ENCODE results near the gene APBB3. TPM values are rescaled to one million over a fixed set of nuclear protein-coding genes. Genes with fewer than 3 reads are reported as not detected.

Gene APBB3
- total RNA-seq, 1 experiment from 2014 or later = 11.4 TPM

- ChIA-PET CTCF (no interaction called here), POLR2A (ENCODE audit: unreplicated experiment) (no interaction called here)
- Histone ChIP-seq H3K9me3 (ENCODE audit: low read length) (no peaks in the 10 kb centered on the region), H3K9me2 (replicated peaks; ENCODE audit: low read length) (no peaks in the 10 kb centered on the region), H3K9ac (ENCODE audit: low read length) (no peak overlapping the region), H3K4me1 (ENCODE audit: insufficient read depth, low read length) (peaks cover 12% of the 10 kb centered on the region), H3K79me2 (ENCODE audit: low read length) (peaks cover 27% of the 10 kb centered on the region), H3K27ac (ENCODE audit: low read length) (no peak overlapping the region), H4K20me1 (ENCODE audit: low read length) (no peaks in the 10 kb centered on the region), H3F3A (ENCODE audit: low read length, unreplicated experiment) (no peaks in the 10 kb centered on the region), H2AFZ (ENCODE audit: low read length) (no peak overlapping the region), H3K27me3 (ENCODE audit: low read length) (no peaks in the 10 kb centered on the region), H3K4me3 (ENCODE audit: low read length) (no peak overlapping the region), H3K36me3 (ENCODE audit: low read depth, low read length) (peaks cover 13% of the 10 kb centered on the region; the same call in 1 of the 2 replicates), H3K4me2 (ENCODE audit: low read length) (no peak overlapping the region)
- no peak for ATAC-seq
- DNase-seq = no peak
- no peak for TF ChIP-seq EZH2 (IDR thresholded peaks at IDR 0.05; ENCODE audit: low read length, unreplicated experiment)
- TF ChIP-seq EZH2phosphoT487 (IDR thresholded peaks at IDR 0.05; ENCODE audit: borderline replicate concordance, low read length) = no peak
- TF ChIP-seq CTCF (conservative IDR thresholded peaks at IDR 0.05; ENCODE audit: low read depth, low read length) = no peak
- BruUV-seq (replicated peaks) = no TSS peak
- intact Hi-C loops (cut with micrococcal nuclease) = no loop called here
Measured at GRCh38 chr5:140569197-140569596, 4.8 kb upstream of the APBB3 start.

GRCh38 chr5:140568443-140569063 is 4.2 kb upstream of the APBB3 start:
- no peak overlapping the region for H3K4me2 ChIP-seq (ENCODE audit: low read length)
- H3K27ac ChIP-seq (ENCODE audit: low read length) = no peak overlapping the region
- H3K36me3 ChIP-seq (ENCODE audit: low read depth, low read length) = peaks cover 13% of the 10 kb centered on the region; the same call in 1 of the 2 replicates
- POLR2A ChIA-PET (ENCODE audit: unreplicated experiment) = no interaction called here
- H3K9ac ChIP-seq (ENCODE audit: low read length) = no peak overlapping the region
- no peaks in the 10 kb centered on the region for H3K9me3 ChIP-seq (ENCODE audit: low read length)
- H3K4me3 ChIP-seq (ENCODE audit: low read length) = no peak overlapping the region
- DNase-seq (no peak), ATAC-seq (no peak)
- H4K20me1 ChIP-seq (ENCODE audit: low read length) = no peaks in the 10 kb centered on the region
- H3K4me1 ChIP-seq (ENCODE audit: insufficient read depth, low read length) = peaks cover 15% of the 10 kb centered on the region
- CTCF ChIA-PET = no interaction called here
- peaks cover 31% of the 10 kb centered on the region for H3K79me2 ChIP-seq (ENCODE audit: low read length)
- H3F3A ChIP-seq (ENCODE audit: low read length, unreplicated experiment) = no peaks in the 10 kb centered on the region
- no peak overlapping the region for H2AFZ ChIP-seq (ENCODE audit: low read length)
- no peaks in the 10 kb centered on the region for H3K27me3 ChIP-seq (ENCODE audit: low read length)
- H3K9me2 ChIP-seq (replicated peaks; ENCODE audit: low read length) = no peaks in the 10 kb centered on the region
- no TSS peak for BruUV-seq (replicated peaks)
- TF ChIP-seq CTCF (conservative IDR thresholded peaks at IDR 0.05; ENCODE audit: low read depth, low read length) = no peak
- TF ChIP-seq EZH2phosphoT487 (IDR thresholded peaks at IDR 0.05; ENCODE audit: borderline replicate concordance, low read length) = no peak
- no peak for TF ChIP-seq EZH2 (IDR thresholded peaks at IDR 0.05; ENCODE audit: low read length, unreplicated experiment)
- intact Hi-C loops (cut with micrococcal nuclease) = no loop called here

GRCh38 chr5:140567871-140568270 is 3.5 kb upstream of the APBB3 start:
- Histone ChIP-seq H2AFZ (ENCODE audit: low read length) (no peak overlapping the region), H3K4me1 (ENCODE audit: insufficient read depth, low read length) (peaks cover 21% of the 10 kb centered on the region), H3K79me2 (ENCODE audit: low read length) (peaks cover 36% of the 10 kb centered on the region), H3K27ac (ENCODE audit: low read length) (no peak overlapping the region), H4K20me1 (ENCODE audit: low read length) (no peaks in the 10 kb centered on the region), H3F3A (ENCODE audit: low read length, unreplicated experiment) (no peaks in the 10 kb centered on the region), H3K4me3 (ENCODE audit: low read length) (no peak overlapping the region), H3K9me2 (replicated peaks; ENCODE audit: low read length) (no peaks in the 10 kb centered on the region), H3K9me3 (ENCODE audit: low read length) (no peaks in the 10 kb centered on the region), H3K9ac (ENCODE audit: low read length) (no peak overlapping the region), H3K4me2 (ENCODE audit: low read length) (no peak overlapping the region), H3K27me3 (ENCODE audit: low read length) (no peaks in the 10 kb centered on the region), H3K36me3 (ENCODE audit: low read depth, low read length) (peaks cover 13% of the 10 kb centered on the region; the same call in 1 of the 2 replicates)
- intact Hi-C loops (cut with micrococcal nuclease) = no loop called here
- BruUV-seq (replicated peaks) = no TSS peak
- TF ChIP-seq CTCF (conservative IDR thresholded peaks at IDR 0.05; ENCODE audit: low read depth, low read length) = no peak
- TF ChIP-seq EZH2 (IDR thresholded peaks at IDR 0.05; ENCODE audit: low read length, unreplicated experiment) = no peak
- no peak for TF ChIP-seq EZH2phosphoT487 (IDR thresholded peaks at IDR 0.05; ENCODE audit: borderline replicate concordance, low read length)
- ChIA-PET POLR2A (ENCODE audit: unreplicated experiment) (no interaction called here), CTCF (no interaction called here)
- DNase-seq (no peak), ATAC-seq (no peak)
